Sigmoid colon (tissue), 7 donors: ENCODE measurements around the gene NOC2L. TPM values are rescaled to one million over a fixed set of nuclear protein-coding genes. Genes with fewer than 3 reads are reported as not detected.
A peak's percentile ranks its signal among the peaks of the same experiment; 100 is the strongest.

Source experiments
- DNase-seq: peaks from one replicate; pipeline ENCODE4 v3.0.0-alpha.2; 2019
- H3K27ac ChIP-seq, 4 donors: fragments of 200-600 bp; sonication (generic); one replicate each; pipeline ENCODE4 v1.5.1; 2016 to 2019; ENCODE audit warnings: mild to moderate bottlenecking in 1 of 4
- H3K27me3 ChIP-seq, 3 donors: fragments of 200-600 bp; sonication (generic); one replicate each; pipeline ENCODE4 v1.5.1; 2019; ENCODE audit warnings: mild to moderate bottlenecking in 1 of 3
- H3K36me3 ChIP-seq, 4 donors: fragments of 200-600 bp; sonication (generic); one replicate each; pipeline ENCODE4 v1.5.1; 2016 to 2019
- H3K4me1 ChIP-seq, 4 donors: fragments of 200-600 bp; sonication (generic); one replicate each; pipeline ENCODE4 v1.5.1; 2017 to 2019
- H3K4me3 ChIP-seq, 4 donors: fragments of 200-600 bp; sonication (generic); one replicate each; pipeline ENCODE4 v1.5.1; 2017 to 2019; ENCODE audit warnings: mild to moderate bottlenecking in 2 of 4, moderate library complexity in 1 of 4
- H3K9me3 ChIP-seq, 4 donors: fragments of 200-600 bp in 3 of 4; sonication (generic) in 3 of 4; one replicate each; pipeline versions ENCODE4 v1.5.1 to v1.6.1; 2013 to 2019
- EP300 ChIP-seq, 4 donors: sonication (generic); formaldehyde crosslinking; IDR thresholded peaks; one replicate each; pipeline ENCODE4 v1.6.1; 2017; ENCODE audit warnings: antibody characterized with exemption in 4 of 4
- POLR2A ChIP-seq, 2 donors: fragments of 450-650 bp; IDR thresholded peaks; one replicate each; pipeline ENCODE4 v1.6.1; 2016; ENCODE audit warnings: antibody characterized with exemption in 2 of 2, mild to moderate bottlenecking in 2 of 2, moderate library complexity in 2 of 2
- POLR2AphosphoS5 ChIP-seq, 4 donors: sonication (generic); formaldehyde crosslinking; IDR thresholded peaks; one replicate each; pipeline ENCODE4 v1.6.1; 2017; ENCODE audit warnings: antibody characterized with exemption in 4 of 4
- WGBS, 2 donors: extraction: QIAGEN DNeasy Blood & Tissue Kit; methylation state at CpG; one replicate each; pipeline ENCODE4 v1.1.7; 2013; 5-methylcytosine and 5-hydroxymethylcytosine counted together
- intact Hi-C: fragments of 100-400 bp; cut with DNase I; formaldehyde crosslinking; loops from one replicate; pipeline ENCODE4 v1.15.1; 2023
- polyA plus RNA-seq, 3 donors: library from polyadenylated mRNA; stranded (reverse); fragments of 200-250 nt; gene quantifications; one replicate each; pipeline ENCODE4 v1.2.3, GENCODE V29; 2013
- total RNA-seq, 4 donors: library from RNA; depleted of rRNA; stranded (reverse); fragments of >200 nt; gene quantifications; one replicate each; pipeline ENCODE4 v1.1.0, GENCODE V29; 2016
- TF ChIP-seq, protein P1 (sequence below), 4 experiments: fragments of 450-650 bp in 3 of 4; fragments of 200-600 bp in 1 of 4; IDR thresholded peaks; one replicate each; pipeline ENCODE4 v1.5.1; 2016 to 2019; ENCODE audit warnings: antibody characterized with exemption in 4 of 4, mild to moderate bottlenecking in 3 of 4, moderate library complexity in 2 of 4
- donor health status: healthy with polysubstance abuse.
- donor health status: Bipolar disorder and iron deficiency.
- donor health status: healthy.

NOC2L gene
- total and polyA plus RNA-seq, 7 donors = 25.4 to 81.6 (median 27.1) TPM

DNA sequence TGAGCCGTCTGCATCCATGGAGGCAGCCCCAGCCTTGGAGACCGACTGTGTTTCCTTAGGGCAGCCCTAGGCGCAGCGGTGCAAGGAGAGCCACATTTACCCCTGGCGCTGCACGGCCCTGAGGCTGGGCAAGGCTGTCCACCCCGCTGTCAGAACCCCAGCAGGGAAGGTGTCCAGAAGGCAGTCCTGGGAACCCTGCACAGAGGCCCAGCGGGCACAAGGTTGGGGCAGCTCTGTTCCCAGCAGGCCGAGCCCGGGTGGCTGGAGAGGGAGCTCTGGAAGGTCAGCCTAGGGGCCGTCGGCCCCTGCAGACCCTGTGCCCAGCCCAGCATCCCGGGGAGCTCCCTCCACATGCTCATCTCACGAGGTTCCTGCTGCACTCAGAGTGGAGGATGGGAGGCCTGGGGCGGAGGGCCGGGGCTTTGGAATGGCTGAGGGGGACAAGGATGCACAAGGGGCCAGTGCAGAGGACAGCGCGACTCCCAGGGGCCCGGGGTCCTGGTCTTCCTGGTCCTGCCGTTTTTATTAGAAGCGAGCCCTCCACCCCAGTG is 55.3 kb downstream of the NOC2L start:
- Histone ChIP-seq H3K36me3 (no peaks in the 10 kb centered on the region), H3K27ac (no peak overlapping the region), H3K4me1 (peaks cover 0 to 16% (median 13%) of the 10 kb centered on the region in 4 donors), H3K4me3 (peak overlapping the region; percentile 16 to 52 (median 44)), H3K27me3 (peaks cover 0 to 33% (median 4%) of the 10 kb centered on the region in 3 donors), H3K9me3 (no peaks in the 10 kb centered on the region)
- peak; percentile 62 for DNase-seq
- WGBS, 2 donors = 81 to 90% methylated on average over 21 of the region's 21 CpGs
- no peak for TF ChIP-seq EP300 (IDR thresholded peaks at IDR 0.05)
- TF ChIP-seq, protein P1, sequence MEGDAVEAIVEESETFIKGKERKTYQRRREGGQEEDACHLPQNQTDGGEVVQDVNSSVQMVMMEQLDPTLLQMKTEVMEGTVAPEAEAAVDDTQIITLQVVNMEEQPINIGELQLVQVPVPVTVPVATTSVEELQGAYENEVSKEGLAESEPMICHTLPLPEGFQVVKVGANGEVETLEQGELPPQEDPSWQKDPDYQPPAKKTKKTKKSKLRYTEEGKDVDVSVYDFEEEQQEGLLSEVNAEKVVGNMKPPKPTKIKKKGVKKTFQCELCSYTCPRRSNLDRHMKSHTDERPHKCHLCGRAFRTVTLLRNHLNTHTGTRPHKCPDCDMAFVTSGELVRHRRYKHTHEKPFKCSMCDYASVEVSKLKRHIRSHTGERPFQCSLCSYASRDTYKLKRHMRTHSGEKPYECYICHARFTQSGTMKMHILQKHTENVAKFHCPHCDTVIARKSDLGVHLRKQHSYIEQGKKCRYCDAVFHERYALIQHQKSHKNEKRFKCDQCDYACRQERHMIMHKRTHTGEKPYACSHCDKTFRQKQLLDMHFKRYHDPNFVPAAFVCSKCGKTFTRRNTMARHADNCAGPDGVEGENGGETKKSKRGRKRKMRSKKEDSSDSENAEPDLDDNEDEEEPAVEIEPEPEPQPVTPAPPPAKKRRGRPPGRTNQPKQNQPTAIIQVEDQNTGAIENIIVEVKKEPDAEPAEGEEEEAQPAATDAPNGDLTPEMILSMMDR (IDR thresholded peaks at IDR 0.05) = no peak
- TF ChIP-seq POLR2A (IDR thresholded peaks at IDR 0.05) = no peak
- TF ChIP-seq POLR2AphosphoS5 (IDR thresholded peaks at IDR 0.05) = no peak
- intact Hi-C loops = loop anchor here (2.0 to 5.0 kb wide), 2 partner anchors 19 to 74 kb away; partner anchors contain the start of gene SAMD11

DNA sequence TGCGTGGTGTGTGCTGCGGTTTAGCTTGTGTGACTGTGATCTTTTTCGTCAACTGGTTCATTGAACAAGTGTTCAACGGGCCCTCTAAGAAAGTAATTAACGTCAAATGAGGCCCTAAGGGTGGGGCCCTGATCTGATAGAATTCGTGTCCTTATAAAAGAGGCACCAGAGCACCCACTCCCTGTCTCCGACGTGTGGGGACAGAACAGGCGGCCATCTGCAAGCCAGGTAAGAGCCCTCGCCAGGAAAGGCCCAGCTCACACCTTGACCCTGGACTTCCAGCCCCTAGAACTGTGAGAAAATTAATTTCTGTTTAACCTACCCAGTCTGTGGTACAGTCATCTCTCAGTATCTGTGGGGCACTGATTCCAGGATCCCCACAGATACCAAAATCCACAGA is 55.8 kb downstream of the NOC2L start:
- no peaks in the 10 kb centered on the region for H3K36me3 ChIP-seq
- H3K4me3 ChIP-seq = no peak overlapping the region
- DNase-seq = no peak
- peaks cover 0 to 16% (median 13%) of the 10 kb centered on the region in 4 donors for H3K4me1 ChIP-seq
- WGBS, 2 donors = 83 to 94% methylated on average over 10 of the region's 10 CpGs
- TF ChIP-seq, protein P1 (IDR thresholded peaks at IDR 0.05) = no peak
- TF ChIP-seq POLR2A (IDR thresholded peaks at IDR 0.05) = no peak
- intact Hi-C loops = loop anchor here (5.0 kb wide), 1 partner anchor 74 kb away; no protein-coding TSS in a partner anchor
- H3K27ac ChIP-seq = no peak overlapping the region
- peaks cover 0 to 38% (median 4%) of the 10 kb centered on the region in 3 donors for H3K27me3 ChIP-seq
- H3K9me3 ChIP-seq = no peaks in the 10 kb centered on the region

DNA sequence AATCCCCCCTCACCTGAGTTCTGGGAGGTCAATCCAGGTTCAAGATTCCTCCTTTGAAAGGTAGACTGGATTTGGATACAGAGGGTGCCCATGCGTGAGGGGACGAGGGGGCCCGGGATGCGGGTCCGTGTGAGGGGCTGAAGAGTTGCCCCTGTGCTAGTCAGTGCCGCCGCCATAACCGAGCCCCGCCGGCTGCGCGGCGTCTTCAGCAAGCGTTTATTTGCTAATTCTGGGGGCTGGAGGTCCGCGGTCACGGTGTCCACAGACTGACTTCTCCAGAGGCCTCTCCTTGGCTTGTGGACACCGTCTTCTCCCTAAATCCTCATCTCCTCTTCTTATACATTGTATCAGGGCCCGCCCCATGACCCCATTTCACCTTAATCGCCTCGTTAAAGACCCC is 56.3 kb downstream of the NOC2L start:
- Histone ChIP-seq H3K27me3 (peaks cover 0 to 39% (median 4%) of the 10 kb centered on the region in 3 donors), H3K27ac (no peak overlapping the region), H3K36me3 (no peaks in the 10 kb centered on the region), H3K9me3 (no peaks in the 10 kb centered on the region), H3K4me1 (peaks cover 0 to 16% (median 13%) of the 10 kb centered on the region in 4 donors), H3K4me3 (no peak overlapping the region)
- intact Hi-C loops = loop anchor here (5.0 kb wide), 1 partner anchor 74 kb away; no protein-coding TSS in a partner anchor
- DNase-seq = no peak
- WGBS, 2 donors = 94 to 95% methylated on average over 21 of the region's 21 CpGs
- no peak for TF ChIP-seq POLR2AphosphoS5 (IDR thresholded peaks at IDR 0.05)
- no peak for TF ChIP-seq EP300 (IDR thresholded peaks at IDR 0.05)
- no peak for TF ChIP-seq POLR2A (IDR thresholded peaks at IDR 0.05)
- TF ChIP-seq, protein P1 (IDR thresholded peaks at IDR 0.05) = no peak

DNA sequence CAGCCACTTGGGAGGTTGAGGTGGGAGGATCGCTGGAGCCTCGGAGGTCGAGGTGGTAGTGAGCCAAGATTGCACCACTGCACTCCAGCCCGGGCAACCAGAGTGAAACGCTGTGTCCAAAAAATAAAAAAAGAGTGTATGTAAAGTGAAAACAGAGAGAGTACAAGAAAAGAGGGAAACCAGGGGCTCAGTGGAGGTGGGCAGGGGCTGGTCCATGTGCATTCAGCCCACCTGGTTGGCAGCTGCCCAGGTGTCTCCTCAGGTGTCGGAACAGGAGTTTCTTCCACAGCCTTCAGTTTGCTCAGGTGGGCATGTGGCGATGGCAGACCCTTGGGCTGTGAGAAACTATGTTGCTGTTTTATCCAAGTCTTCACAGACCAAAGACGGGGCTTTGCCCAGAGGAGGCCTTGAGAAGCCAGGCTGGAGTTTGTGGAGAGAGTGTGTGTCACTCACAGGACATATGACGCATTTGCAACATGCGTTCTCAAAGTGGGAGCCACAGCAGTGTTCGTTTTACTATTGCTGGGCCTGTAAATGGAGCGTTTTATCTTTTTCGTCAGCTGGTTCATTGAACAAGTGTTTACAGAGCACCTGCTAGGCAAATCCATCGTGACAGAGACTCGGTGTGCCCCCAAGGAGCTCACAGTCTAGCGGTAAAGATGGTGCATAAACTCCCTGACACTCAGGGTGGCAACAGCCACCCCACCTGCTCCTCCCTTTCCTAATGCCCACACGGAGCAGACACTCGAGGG is 57.8 kb downstream of the NOC2L start:
- TF ChIP-seq POLR2A (IDR thresholded peaks at IDR 0.05) = no peak
- TF ChIP-seq EP300 (IDR thresholded peaks at IDR 0.05) = no peak
- TF ChIP-seq, protein P1 (IDR thresholded peaks at IDR 0.05) = no peak
- TF ChIP-seq POLR2AphosphoS5 (IDR thresholded peaks at IDR 0.05) = no peak
- peaks cover 0 to 32% (median 4%) of the 10 kb centered on the region in 3 donors for H3K27me3 ChIP-seq
- no peak overlapping the region for H3K4me3 ChIP-seq
- H3K9me3 ChIP-seq = no peaks in the 10 kb centered on the region
- WGBS, 2 donors = 55 to 80% methylated on average over 18 of the region's 18 CpGs
- intact Hi-C loops = loop anchor here (5.0 kb wide), 1 partner anchor 76 kb away; no protein-coding TSS in a partner anchor
- peaks cover 0 to 16% (median 13%) of the 10 kb centered on the region in 4 donors for H3K4me1 ChIP-seq
- no peak for DNase-seq
- no peaks in the 10 kb centered on the region for H3K36me3 ChIP-seq
- H3K27ac ChIP-seq = no peak overlapping the region
